GM12891 (cell line): Measurements from ENCODE around the gene NOTCH1.

Experiments used
- PAX5 ChIP-seq: IDR thresholded peaks from 2 replicates; pipeline ENCODE4 v1.6.1; 2011; ENCODE audit warnings: low read length, moderate library complexity, mild to moderate bottlenecking; ENCODE audit not compliant: insufficient read depth, severe bottlenecking
- POLR2A ChIP-seq: IDR thresholded peaks from 2 replicates; pipeline ENCODE4 v1.6.1; 2011; ENCODE audit warnings: low read depth, low read length, control low read depth
- POLR2AphosphoS5 ChIP-seq: IDR thresholded peaks from 2 replicates; pipeline ENCODE4 v1.6.1; 2011; ENCODE audit warnings: low read depth, low read length, control low read depth
- POU2F2 ChIP-seq: IDR thresholded peaks from 2 replicates; pipeline ENCODE4 v1.6.1; 2011; ENCODE audit warnings: low read depth, mild to moderate bottlenecking, control low read depth, low read length, moderate library complexity
- SPI1 ChIP-seq: IDR thresholded peaks from 2 replicates; pipeline ENCODE4 v1.6.1; 2011; ENCODE audit warnings: low read depth, low read length, control low read depth
- TAF1 ChIP-seq: IDR thresholded peaks from 2 replicates; pipeline ENCODE4 v1.6.1; 2011; ENCODE audit warnings: low read depth, low read length, control low read depth

- no peak for TF ChIP-seq POLR2A
- TF ChIP-seq TAF1, result no peak
- TF ChIP-seq POLR2AphosphoS5, result no peak
- no peak for TF ChIP-seq SPI1
- no peak for TF ChIP-seq PAX5
- TF ChIP-seq POU2F2, result no peak
These were observed 25.1 kb upstream of the NOTCH1 start for GRCh38 chr9:136570916-136571315.
